LNCaP clone FGC (cell line): ENCODE data around the gene PIN1.
"Not testable (repeated sequence)": the region's sequence is repeated elsewhere in the genome, so short reads cannot be mapped to it uniquely, and the experiment has no call there.

ENCODE experiments used
- DNase-seq: peaks from one replicate; pipeline ENCODE4 v3.0.0-alpha.2; 2011; ENCODE audit warnings: low read depth
- H3K4me3 ChIP-seq: 2 replicates; pipeline ENCODE4 v1.5.1; 2011; ENCODE audit warnings: mild to moderate bottlenecking, low read depth, low read length, control low read depth
- CTCF ChIP-seq: IDR thresholded peaks from 2 replicates; pipeline ENCODE4 v1.5.1; 2012; ENCODE audit warnings: mild to moderate bottlenecking; ENCODE audit not compliant: control insufficient read depth, insufficient read depth; ENCODE audit errors: extremely low read depth

Gene PIN1

GRCh38 chr19:9819596-9819909 is 15.6 kb upstream of the PIN1 start:
- DNase-seq = no peak
- no peak for TF ChIP-seq CTCF
- H3K4me3 ChIP-seq = peak overlapping the region; percentile 12; the same call in 1 of the 2 replicates

- peak overlapping the region; percentile 12; the same call in 1 of the 2 replicates for H3K4me3 ChIP-seq
- DNase-seq = not testable (repeated sequence)
Observed at GRCh38 chr19:9820034-9820433, 15.1 kb upstream of the PIN1 start.

GRCh38 chr19:9823816-9824215 is 11.3 kb upstream of the PIN1 start:
- no peak for DNase-seq
- H3K4me3 ChIP-seq = no peak overlapping the region
- TF ChIP-seq CTCF = no peak

- H3K4me3 ChIP-seq = peak within 1 kb of the TSS; percentile 79
- peak; percentile 84 for DNase-seq
- TF ChIP-seq CTCF = no peak
Observed at GRCh38 chr19:9827289-9828238, 7.6 kb upstream of the PIN1 start, which contains the start of gene UBL5. TSS of gene UBL5 (plus strand) at chr19:9827918. CDS start at chr19:9828338, 420 bp downstream.

- DNase-seq = no peak
- no peak for TF ChIP-seq CTCF
- peak overlapping the region; percentile 79 for H3K4me3 ChIP-seq
Observed at GRCh38 chr19:9828551-9829063, 6.5 kb upstream of the PIN1 start.

GRCh38 chr19:9834307-9834725 is 802 bp upstream of the PIN1 start:
- TF ChIP-seq CTCF = no peak
- H3K4me3 ChIP-seq = peak overlapping the region; percentile 80; the same call in 1 of the 2 replicates
- no peak for DNase-seq

GRCh38 chr19:9835507-9835949 is 410 bp downstream of the PIN1 start:
- DNase-seq = no peak
- peak overlapping the region; percentile 80 for H3K4me3 ChIP-seq
- no peak for TF ChIP-seq CTCF
